KMS-11 (cell line): ENCODE data around the gene BRICD5.

Source experiments
- H2AFZ ChIP-seq: fragments of 200-600 bp; sonication (generic); 2 replicates; pipeline ENCODE4 v1.6.1; 2016; ENCODE audit warnings: antibody characterized with exemption, mixed run types, low read depth
- H3K27ac ChIP-seq: fragments of 200-600 bp; sonication (generic); 2 replicates; pipeline ENCODE4 v1.6.1; 2016; ENCODE audit warnings: mild to moderate bottlenecking, mixed run types
- H3K27me3 ChIP-seq: fragments of 200-600 bp; sonication (generic); 2 replicates; pipeline ENCODE4 v1.6.1; 2017; ENCODE audit warnings: mild to moderate bottlenecking, low read depth, mixed run types, moderate library complexity; ENCODE audit not compliant: insufficient read depth
- H3K36me3 ChIP-seq: fragments of 200-600 bp; sonication (generic); 2 replicates; pipeline ENCODE4 v1.6.1; 2017; ENCODE audit warnings: mild to moderate bottlenecking, mixed run types; ENCODE audit not compliant: insufficient read depth
- H3K4me1 ChIP-seq: fragments of 200-600 bp; sonication (generic); 2 replicates; pipeline ENCODE4 v1.6.1; 2016; ENCODE audit warnings: mild to moderate bottlenecking, low read depth, mixed run types; ENCODE audit not compliant: poor library complexity, severe bottlenecking
- H3K4me2 ChIP-seq: fragments of 200-600 bp; sonication (generic); 2 replicates; pipeline ENCODE4 v1.7.0; 2016; ENCODE audit warnings: mild to moderate bottlenecking, mixed run types
- H3K4me3 ChIP-seq: fragments of 200-600 bp; sonication (generic); IDR thresholded peaks from 2 replicates; pipeline ENCODE4 v1.6.1; 2017; ENCODE audit warnings: low read depth, low read length, mixed read lengths; ENCODE audit not compliant: insufficient read depth
- H3K79me2 ChIP-seq: fragments of 200-600 bp; sonication (generic); 2 replicates; pipeline ENCODE4 v1.6.1; 2016; ENCODE audit warnings: low read depth, mixed run types; ENCODE audit not compliant: insufficient read depth
- H3K9ac ChIP-seq: fragments of 200-600 bp; sonication (generic); 2 replicates; pipeline ENCODE4 v1.6.1; 2016; ENCODE audit warnings: mild to moderate bottlenecking, mixed run types
- H4K20me1 ChIP-seq: fragments of 200-600 bp; sonication (generic); 2 replicates; pipeline ENCODE4 v1.6.1; 2016; ENCODE audit warnings: mild to moderate bottlenecking, mixed run types; ENCODE audit not compliant: insufficient read depth
- TF ChIP-seq, protein P1 (sequence below): fragments of 200-600 bp; sonication (generic); conservative IDR thresholded peaks from 2 replicates; pipeline ENCODE4 v1.6.1; 2017; ENCODE audit warnings: low read depth, mild to moderate bottlenecking, antibody characterized with exemption, low read length, moderate library complexity, mixed read lengths

Gene BRICD5

GRCh38 chr16:2226918-2227317, 16.3 kb upstream of the BRICD5 start:
- Histone ChIP-seq H2AFZ (no peak overlapping the region), H4K20me1 (no peaks in the 10 kb centered on the region), H3K27ac (no peak overlapping the region), H3K36me3 (no peaks in the 10 kb centered on the region), H3K9ac (no peak overlapping the region), H3K4me2 (no peak overlapping the region), H3K79me2 (peaks cover 48% of the 10 kb centered on the region), H3K27me3 (no peaks in the 10 kb centered on the region), H3K4me1 (peaks cover 16% of the 10 kb centered on the region), H3K4me3 (no peak overlapping the region)
- TF ChIP-seq, protein P1, sequence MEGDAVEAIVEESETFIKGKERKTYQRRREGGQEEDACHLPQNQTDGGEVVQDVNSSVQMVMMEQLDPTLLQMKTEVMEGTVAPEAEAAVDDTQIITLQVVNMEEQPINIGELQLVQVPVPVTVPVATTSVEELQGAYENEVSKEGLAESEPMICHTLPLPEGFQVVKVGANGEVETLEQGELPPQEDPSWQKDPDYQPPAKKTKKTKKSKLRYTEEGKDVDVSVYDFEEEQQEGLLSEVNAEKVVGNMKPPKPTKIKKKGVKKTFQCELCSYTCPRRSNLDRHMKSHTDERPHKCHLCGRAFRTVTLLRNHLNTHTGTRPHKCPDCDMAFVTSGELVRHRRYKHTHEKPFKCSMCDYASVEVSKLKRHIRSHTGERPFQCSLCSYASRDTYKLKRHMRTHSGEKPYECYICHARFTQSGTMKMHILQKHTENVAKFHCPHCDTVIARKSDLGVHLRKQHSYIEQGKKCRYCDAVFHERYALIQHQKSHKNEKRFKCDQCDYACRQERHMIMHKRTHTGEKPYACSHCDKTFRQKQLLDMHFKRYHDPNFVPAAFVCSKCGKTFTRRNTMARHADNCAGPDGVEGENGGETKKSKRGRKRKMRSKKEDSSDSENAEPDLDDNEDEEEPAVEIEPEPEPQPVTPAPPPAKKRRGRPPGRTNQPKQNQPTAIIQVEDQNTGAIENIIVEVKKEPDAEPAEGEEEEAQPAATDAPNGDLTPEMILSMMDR: no peak

DNA sequence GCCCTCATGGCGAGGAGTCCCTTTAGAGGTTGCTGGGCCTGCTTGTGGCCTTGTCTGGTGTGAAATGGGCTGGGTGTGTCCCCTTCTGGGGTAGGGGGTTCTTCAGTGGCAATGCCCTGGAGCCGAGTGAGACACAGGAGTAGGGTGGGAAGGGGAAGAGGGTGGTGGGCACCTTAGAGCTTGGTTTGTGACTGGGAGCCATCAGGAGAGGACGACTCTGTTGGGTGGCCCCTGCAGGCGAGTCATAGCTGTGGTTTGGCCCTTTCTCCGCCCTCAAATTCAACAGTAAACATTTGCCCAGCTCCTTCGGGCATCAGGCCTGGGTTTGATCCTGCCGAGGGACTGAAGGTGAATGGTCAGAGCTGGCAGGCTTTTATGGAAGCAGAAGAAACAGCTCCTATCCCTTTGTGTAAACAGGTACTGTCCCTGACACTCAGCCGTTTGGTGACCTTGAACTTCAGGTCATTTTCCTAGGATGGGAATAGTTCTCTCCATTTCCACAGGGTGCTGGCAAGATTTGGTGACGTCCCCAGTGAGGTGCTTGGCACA, 15.7 kb upstream of the BRICD5 start:
- H3K36me3 ChIP-seq: no peaks in the 10 kb centered on the region
- no peak overlapping the region for H3K27ac ChIP-seq
- no peaks in the 10 kb centered on the region for H4K20me1 ChIP-seq
- no peaks in the 10 kb centered on the region for H3K27me3 ChIP-seq
- peaks cover 16% of the 10 kb centered on the region for H3K4me1 ChIP-seq
- H3K9ac ChIP-seq: no peak overlapping the region
- no peak overlapping the region for H3K4me3 ChIP-seq
- H3K4me2 ChIP-seq: no peak overlapping the region
- H3K79me2 ChIP-seq: peaks cover 48% of the 10 kb centered on the region
- TF ChIP-seq, protein P1: no peak
- H2AFZ ChIP-seq: no peak overlapping the region

DNA sequence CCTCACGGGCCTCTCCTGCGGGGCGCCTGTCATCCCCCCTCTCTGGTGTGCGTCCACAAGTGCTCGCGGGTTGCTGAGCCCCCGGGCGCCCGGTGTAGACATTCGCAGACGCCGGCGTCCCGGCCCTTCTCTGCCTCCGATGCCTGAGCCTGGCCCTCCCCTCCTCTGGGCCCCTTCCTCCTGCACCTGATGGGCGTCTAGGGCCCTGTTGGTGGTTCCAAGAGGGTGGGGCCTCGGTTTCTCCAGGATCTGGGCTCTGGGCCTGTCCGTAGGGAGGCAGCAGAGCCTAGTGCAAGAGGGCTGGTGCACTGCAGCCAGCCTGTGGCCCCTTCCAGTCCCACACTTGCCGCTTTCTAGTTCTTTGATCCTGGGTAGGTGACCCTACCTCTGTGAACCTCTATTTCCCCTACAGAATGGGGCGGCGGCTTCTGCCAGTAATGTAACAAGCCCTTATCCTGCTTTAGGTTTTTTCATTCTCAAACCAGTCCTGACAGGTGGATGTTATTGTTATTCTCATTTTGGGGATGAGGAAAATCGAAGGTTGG, 13.4 kb upstream of the BRICD5 start:
- peak overlapping the region; percentile 88 for H3K9ac ChIP-seq
- TF ChIP-seq, protein P1: no peak
- peaks cover 16% of the 10 kb centered on the region for H3K4me1 ChIP-seq
- H3K4me2 ChIP-seq: peak overlapping the region; percentile 99
- H3K27ac ChIP-seq: peak overlapping the region; percentile 53
- peaks cover 48% of the 10 kb centered on the region for H3K79me2 ChIP-seq
- no peaks in the 10 kb centered on the region for H4K20me1 ChIP-seq
- peak overlapping the region; percentile 75 for H2AFZ ChIP-seq
- H3K4me3 ChIP-seq: no peak overlapping the region
- H3K36me3 ChIP-seq: no peaks in the 10 kb centered on the region
- H3K27me3 ChIP-seq: no peaks in the 10 kb centered on the region

DNA sequence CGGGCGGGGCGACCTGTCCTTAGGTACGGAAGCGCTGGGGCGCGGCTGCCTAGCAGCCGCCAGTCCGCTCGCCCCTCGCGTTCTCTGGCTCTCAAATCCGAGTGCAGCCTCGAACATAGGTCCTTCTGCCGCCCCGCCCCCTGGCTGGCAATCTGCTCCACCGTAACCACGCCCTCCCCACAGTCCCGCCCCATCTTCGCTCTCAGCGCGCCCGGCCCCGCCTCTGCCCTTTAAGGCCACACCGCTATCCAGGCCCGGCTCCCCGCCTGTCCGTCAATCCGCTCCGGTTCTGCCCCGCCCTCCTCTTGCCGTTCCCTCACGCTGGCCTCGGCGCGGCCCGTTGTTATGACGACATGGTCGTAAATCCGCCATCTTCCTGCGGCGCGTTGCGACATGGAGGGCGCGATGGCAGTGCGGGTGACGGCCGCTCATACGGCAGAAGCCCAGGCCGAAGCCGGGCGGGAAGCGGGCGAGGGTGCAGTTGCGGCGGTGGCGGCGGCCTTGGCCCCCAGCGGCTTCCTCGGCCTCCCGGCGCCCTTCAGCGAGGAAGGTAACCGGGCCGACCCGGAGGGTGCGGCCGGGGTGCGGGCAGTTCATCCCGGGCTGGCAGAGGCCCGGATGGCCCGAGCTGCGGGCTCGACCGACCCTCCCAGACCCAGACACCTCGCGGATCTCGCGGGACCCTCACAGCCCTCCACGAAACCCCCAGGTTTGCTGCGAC, 12.7 kb upstream of the BRICD5 start, which contains the start of gene E4F1:
E4F1 (plus strand) TSS at position 371 of the 721 bp plus-strand sequence; CDS start at position 394, 23 bp downstream.
- Histone ChIP-seq H3K27ac (peak within 1 kb of the TSS; percentile 53), H3K79me2 (peaks cover 48% of the 10 kb centered on the region), H3K4me3 (no peak within 1 kb of the TSS), H3K4me2 (peak within 1 kb of the TSS; percentile 99), H3K27me3 (no peaks in the 10 kb centered on the region), H3K4me1 (peaks cover 16% of the 10 kb centered on the region), H3K9ac (peak within 1 kb of the TSS; percentile 88), H4K20me1 (no peaks in the 10 kb centered on the region), H3K36me3 (no peaks in the 10 kb centered on the region), H2AFZ (peak within 1 kb of the TSS; percentile 75)
- TF ChIP-seq, protein P1: no peak
